Vagina (tissue), 2 donors: Measurements from ENCODE around the gene ARHGDIG. TPM values are rescaled to one million over a fixed set of nuclear protein-coding genes. Genes with fewer than 3 reads are reported as not detected.

ENCODE experiments used
- DNase-seq, 2 donors: peaks; one replicate each; pipeline ENCODE4 v3.0.0-alpha.2; 2017; ENCODE audit errors: extremely low spot score in 2 of 2
- H3K27ac ChIP-seq: fragments of 200-600 bp; sonication (generic); one replicate; pipeline ENCODE4 v1.5.1; 2019
- H3K27me3 ChIP-seq: fragments of 200-600 bp; sonication (generic); one replicate; pipeline ENCODE4 v1.5.1; 2019
- H3K36me3 ChIP-seq, 2 donors: fragments of 200-600 bp; sonication (generic); one replicate each; pipeline ENCODE4 v1.5.1; 2017 to 2019
- H3K4me1 ChIP-seq: fragments of 200-600 bp; sonication (generic); one replicate; pipeline ENCODE4 v1.5.1; 2019
- H3K4me3 ChIP-seq, 2 donors: fragments of 200-600 bp; sonication (generic); 1 replicate in 1 of 2; 2 replicates in 1 of 2; pipeline ENCODE4 v1.5.1; 2016 to 2019
- H3K9me3 ChIP-seq: fragments of 200-600 bp; sonication (generic); one replicate; pipeline ENCODE4 v1.5.1; 2019
- POLR2A ChIP-seq, 2 donors: fragments of 450-650 bp; IDR thresholded peaks; one replicate each; pipeline ENCODE4 v1.6.1; 2017; ENCODE audit warnings: antibody characterized with exemption in 2 of 2, mild to moderate bottlenecking in 2 of 2, moderate library complexity in 2 of 2
- POLR2AphosphoS5 ChIP-seq, 2 donors: sonication (generic); formaldehyde crosslinking; IDR thresholded peaks; one replicate each; pipeline ENCODE4 v1.9.0; 2017; ENCODE audit warnings: antibody characterized with exemption in 2 of 2, mild to moderate bottlenecking in 2 of 2, low read depth in 1 of 2; ENCODE audit not compliant: insufficient read depth in 1 of 2
- intact Hi-C: fragments of 100-400 bp; cut with DNase I; formaldehyde crosslinking; loops from one replicate; pipeline ENCODE4 v1.15.1; 2023
- total RNA-seq: library from RNA; depleted of rRNA; stranded (reverse); fragments of >200 nt; gene quantifications from one replicate; pipeline ENCODE4 v1.2.3, GENCODE V29; 2016
- TF ChIP-seq, protein P1 (sequence below), 3 experiments: fragments of 450-650 bp in 2 of 3; fragments of 200-600 bp in 1 of 3; sonication (generic) in 1 of 3; IDR thresholded peaks; one replicate each; pipeline ENCODE4 v1.5.1; 2017 to 2019; ENCODE audit warnings: antibody characterized with exemption in 3 of 3, mild to moderate bottlenecking in 2 of 3, moderate library complexity in 2 of 3

The ARHGDIG gene
- total RNA-seq, 1 donor from 2014 or later, result not detected

DNA sequence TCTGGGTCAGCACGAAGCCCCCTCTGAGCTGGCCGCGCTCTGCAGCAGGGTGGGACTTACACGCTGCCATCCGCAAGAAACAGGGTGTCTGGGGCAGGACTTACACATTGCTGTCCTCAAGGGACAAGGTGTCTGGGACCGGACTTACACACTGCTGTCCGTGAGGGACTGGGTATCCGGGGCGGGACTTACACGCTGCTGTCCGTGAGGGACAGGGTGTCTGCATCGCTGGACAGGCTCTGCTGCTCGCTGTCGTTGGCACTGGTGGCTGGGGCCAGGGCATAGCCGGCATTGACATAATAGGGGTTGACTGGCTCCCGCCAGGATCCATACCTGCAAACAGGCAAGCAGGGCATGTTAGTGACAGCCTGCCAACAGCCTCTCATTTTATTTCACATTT, 34.0 kb downstream of the ARHGDIG start:
- no peak for DNase-seq
- Histone ChIP-seq H3K27me3 (no peaks in the 10 kb centered on the region), H3K4me3 (no peak overlapping the region), H3K27ac (no peak overlapping the region), H3K4me1 (no peaks in the 10 kb centered on the region), H3K36me3 (peaks cover 0 to 30% of the 10 kb centered on the region in 2 donors), H3K9me3 (no peaks in the 10 kb centered on the region)
- no peak for TF ChIP-seq POLR2AphosphoS5 (IDR thresholded peaks at IDR 0.05; ENCODE audit: insufficient read depth in 1 of 2, low read depth in 1 of 2)
- no peak for TF ChIP-seq POLR2A (IDR thresholded peaks at IDR 0.05)
- TF ChIP-seq, protein P1, sequence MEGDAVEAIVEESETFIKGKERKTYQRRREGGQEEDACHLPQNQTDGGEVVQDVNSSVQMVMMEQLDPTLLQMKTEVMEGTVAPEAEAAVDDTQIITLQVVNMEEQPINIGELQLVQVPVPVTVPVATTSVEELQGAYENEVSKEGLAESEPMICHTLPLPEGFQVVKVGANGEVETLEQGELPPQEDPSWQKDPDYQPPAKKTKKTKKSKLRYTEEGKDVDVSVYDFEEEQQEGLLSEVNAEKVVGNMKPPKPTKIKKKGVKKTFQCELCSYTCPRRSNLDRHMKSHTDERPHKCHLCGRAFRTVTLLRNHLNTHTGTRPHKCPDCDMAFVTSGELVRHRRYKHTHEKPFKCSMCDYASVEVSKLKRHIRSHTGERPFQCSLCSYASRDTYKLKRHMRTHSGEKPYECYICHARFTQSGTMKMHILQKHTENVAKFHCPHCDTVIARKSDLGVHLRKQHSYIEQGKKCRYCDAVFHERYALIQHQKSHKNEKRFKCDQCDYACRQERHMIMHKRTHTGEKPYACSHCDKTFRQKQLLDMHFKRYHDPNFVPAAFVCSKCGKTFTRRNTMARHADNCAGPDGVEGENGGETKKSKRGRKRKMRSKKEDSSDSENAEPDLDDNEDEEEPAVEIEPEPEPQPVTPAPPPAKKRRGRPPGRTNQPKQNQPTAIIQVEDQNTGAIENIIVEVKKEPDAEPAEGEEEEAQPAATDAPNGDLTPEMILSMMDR (IDR thresholded peaks at IDR 0.05), result no peak
- intact Hi-C loops, result no loop called here

- Histone ChIP-seq H3K27me3 (no peaks in the 10 kb centered on the region), H3K4me1 (no peaks in the 10 kb centered on the region), H3K27ac (no peak overlapping the region), H3K4me3 (no peak overlapping the region), H3K36me3 (peaks cover 0 to 27% of the 10 kb centered on the region in 2 donors), H3K9me3 (no peaks in the 10 kb centered on the region)
- intact Hi-C loops, result no loop called here
- DNase-seq, result no peak
- TF ChIP-seq, protein P1 (IDR thresholded peaks at IDR 0.05), result no peak
- TF ChIP-seq POLR2A (IDR thresholded peaks at IDR 0.05) (no peak), POLR2AphosphoS5 (IDR thresholded peaks at IDR 0.05; ENCODE audit: insufficient read depth in 1 of 2, low read depth in 1 of 2) (no peak)
These were observed 34.5 kb downstream of the ARHGDIG start for GRCh38 chr16:314795-315299.

GRCh38 chr16:316741-317464, 36.5 kb downstream of the ARHGDIG start:
- no peaks in the 10 kb centered on the region for H3K27me3 ChIP-seq
- H3K27ac ChIP-seq, result no peak overlapping the region
- intact Hi-C loops, result no loop called here
- H3K4me1 ChIP-seq, result no peaks in the 10 kb centered on the region
- TF ChIP-seq POLR2A (IDR thresholded peaks at IDR 0.05) (no peak), POLR2AphosphoS5 (IDR thresholded peaks at IDR 0.05; ENCODE audit: insufficient read depth in 1 of 2, low read depth in 1 of 2) (no peak)
- TF ChIP-seq, protein P1 (IDR thresholded peaks at IDR 0.05), result no peak
- H3K36me3 ChIP-seq, result peaks cover 0 to 22% of the 10 kb centered on the region in 2 donors
- DNase-seq, result no peak
- no peaks in the 10 kb centered on the region for H3K9me3 ChIP-seq
- H3K4me3 ChIP-seq, result no peak overlapping the region

DNA sequence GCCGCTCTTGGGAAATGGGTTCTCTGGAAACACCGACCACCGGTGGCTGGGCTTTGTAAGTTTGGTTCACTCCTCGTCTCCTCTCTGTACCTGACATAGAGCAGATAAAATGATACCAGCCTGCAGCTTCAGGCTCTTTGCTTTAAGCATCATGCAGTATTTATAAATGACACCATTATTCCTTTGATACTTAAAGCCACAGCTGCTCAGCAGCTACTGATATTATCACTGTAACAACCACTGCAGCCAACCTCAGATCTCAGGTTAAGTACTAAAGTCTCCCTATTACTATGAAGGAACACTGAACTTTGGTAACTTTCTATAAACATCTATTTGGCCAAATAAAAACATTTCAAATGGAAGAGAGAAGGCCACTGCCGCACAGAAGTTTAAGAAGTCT, 37.2 kb downstream of the ARHGDIG start:
- H3K27me3 ChIP-seq, result no peaks in the 10 kb centered on the region
- no peak for TF ChIP-seq POLR2A (IDR thresholded peaks at IDR 0.05)
- TF ChIP-seq, protein P1 (IDR thresholded peaks at IDR 0.05), result no peak
- TF ChIP-seq POLR2AphosphoS5 (IDR thresholded peaks at IDR 0.05; ENCODE audit: insufficient read depth in 1 of 2, low read depth in 1 of 2), result no peak
- H3K9me3 ChIP-seq, result no peaks in the 10 kb centered on the region
- no peak overlapping the region for H3K4me3 ChIP-seq
- peaks cover 0 to 15% of the 10 kb centered on the region in 2 donors for H3K36me3 ChIP-seq
- H3K4me1 ChIP-seq, result no peaks in the 10 kb centered on the region
- intact Hi-C loops, result no loop called here
- no peak for DNase-seq
- no peak overlapping the region for H3K27ac ChIP-seq

DNA sequence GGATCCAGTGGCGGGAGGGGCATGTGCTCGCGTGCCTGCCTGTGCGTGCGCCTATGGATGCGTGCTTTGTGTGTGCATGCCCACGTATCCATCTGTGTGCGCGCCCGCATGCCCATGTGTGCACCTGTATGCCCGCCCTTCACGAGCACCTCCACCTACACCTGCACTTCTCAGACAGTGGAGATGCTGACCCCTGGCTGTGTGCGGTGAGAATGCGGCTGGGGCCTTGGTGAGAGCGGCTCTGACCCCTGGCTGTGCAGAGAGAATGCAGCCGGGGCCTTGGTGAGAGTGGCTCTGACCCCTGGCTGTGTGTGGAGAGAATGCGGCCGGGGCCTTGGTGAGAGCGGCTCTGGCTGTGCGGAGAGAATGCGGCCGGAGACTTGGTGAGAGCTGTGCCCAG, 38.2 kb downstream of the ARHGDIG start:
- no peak for DNase-seq
- no peak overlapping the region for H3K27ac ChIP-seq
- intact Hi-C loops, result no loop called here
- H3K27me3 ChIP-seq, result no peaks in the 10 kb centered on the region
- H3K9me3 ChIP-seq, result no peaks in the 10 kb centered on the region
- TF ChIP-seq POLR2AphosphoS5 (IDR thresholded peaks at IDR 0.05; ENCODE audit: insufficient read depth in 1 of 2, low read depth in 1 of 2) (no peak), POLR2A (IDR thresholded peaks at IDR 0.05) (no peak)
- TF ChIP-seq, protein P1 (IDR thresholded peaks at IDR 0.05), result no peak
- peaks cover 2% of the 10 kb centered on the region for H3K4me1 ChIP-seq
- peaks cover 0 to 11% of the 10 kb centered on the region in 2 donors for H3K36me3 ChIP-seq
- no peak overlapping the region for H3K4me3 ChIP-seq
